ENCODE data around the gene EPB41L4B. TPM values are rescaled to one million over a fixed set of nuclear protein-coding genes. Genes with fewer than 3 reads are reported as not detected.
"Not testable (repeated sequence)": the region's sequence is repeated elsewhere in the genome, so short reads cannot be mapped to it uniquely, and the experiment has no call there.

The EPB41L4B gene
- total RNA-seq, 1 experiment from 2014 or later: 24.5 TPM

- no peak for DNase-seq (ENCODE audit: extremely low read depth, low read depth)
Observed at GRCh38 chr9:109301012-109301411, 19.8 kb downstream of the EPB41L4B start.

GRCh38 chr9:109299891-109300290 lies 21.0 kb downstream of the EPB41L4B start:
- DNase-seq (ENCODE audit: extremely low read depth, low read depth): no peak

GRCh38 chr9:109297899-109298298 lies 23.0 kb downstream of the EPB41L4B start:
- no peak for DNase-seq (ENCODE audit: extremely low read depth, low read depth)

GRCh38 chr9:109295221-109296130 lies 25.4 kb downstream of the EPB41L4B start:
- no peak for DNase-seq (ENCODE audit: extremely low read depth, low read depth)

- DNase-seq (ENCODE audit: extremely low read depth, low read depth): no peak
Observed at GRCh38 chr9:109290385-109290784, 30.5 kb downstream of the EPB41L4B start.

- no peak for DNase-seq (ENCODE audit: extremely low read depth, low read depth)
Observed at GRCh38 chr9:109289931-109290330, 30.9 kb downstream of the EPB41L4B start.

- DNase-seq (ENCODE audit: extremely low read depth, low read depth): no peak
Observed at GRCh38 chr9:109289186-109289585, 31.7 kb downstream of the EPB41L4B start.

GRCh38 chr9:109286981-109287380 lies 33.9 kb downstream of the EPB41L4B start:
- DNase-seq (ENCODE audit: extremely low read depth, low read depth): no peak

GRCh38 chr9:109286571-109286977 lies 34.3 kb downstream of the EPB41L4B start:
- DNase-seq (ENCODE audit: extremely low read depth, low read depth): peak; percentile 36

- DNase-seq (ENCODE audit: extremely low read depth, low read depth): not testable (repeated sequence)
Observed at GRCh38 chr9:109283672-109284071, 37.2 kb downstream of the EPB41L4B start.

GRCh38 chr9:109283012-109283411 lies 37.8 kb downstream of the EPB41L4B start:
- no peak for DNase-seq (ENCODE audit: extremely low read depth, low read depth)

- no peak for DNase-seq (ENCODE audit: extremely low read depth, low read depth)
Observed at GRCh38 chr9:109282302-109282701, 38.6 kb downstream of the EPB41L4B start.

GRCh38 chr9:109281518-109281917 lies 39.3 kb downstream of the EPB41L4B start:
- no peak for DNase-seq (ENCODE audit: extremely low read depth, low read depth)

GRCh38 chr9:109278848-109279247 lies 42.0 kb downstream of the EPB41L4B start:
- DNase-seq (ENCODE audit: extremely low read depth, low read depth): no peak

GRCh38 chr9:109278216-109278615 lies 42.6 kb downstream of the EPB41L4B start:
- no peak for DNase-seq (ENCODE audit: extremely low read depth, low read depth)

- no peak for DNase-seq (ENCODE audit: extremely low read depth, low read depth)
Observed at GRCh38 chr9:109277451-109277850, 43.4 kb downstream of the EPB41L4B start.

- no peak for DNase-seq (ENCODE audit: extremely low read depth, low read depth)
Observed at GRCh38 chr9:109276469-109277440, 44.1 kb downstream of the EPB41L4B start.

- no peak for DNase-seq (ENCODE audit: extremely low read depth, low read depth)
Observed at GRCh38 chr9:109274884-109275730, 45.8 kb downstream of the EPB41L4B start.

- no peak for DNase-seq (ENCODE audit: extremely low read depth, low read depth)
Observed at GRCh38 chr9:109273869-109274268, 47.0 kb downstream of the EPB41L4B start.

- DNase-seq (ENCODE audit: extremely low read depth, low read depth): no peak
Observed at GRCh38 chr9:109272745-109273144, 48.1 kb downstream of the EPB41L4B start.
